GM18861 (cell line): Measurements from ENCODE around the gene BAHCC1.

ENCODE experiments used
- ATAC-seq: cut with Tn5 transposase; IDR thresholded peaks from one replicate; pipeline ENCODE4 v1.9.1; 2021; ENCODE audit not compliant: unreplicated experiment

Gene BAHCC1

DNA sequence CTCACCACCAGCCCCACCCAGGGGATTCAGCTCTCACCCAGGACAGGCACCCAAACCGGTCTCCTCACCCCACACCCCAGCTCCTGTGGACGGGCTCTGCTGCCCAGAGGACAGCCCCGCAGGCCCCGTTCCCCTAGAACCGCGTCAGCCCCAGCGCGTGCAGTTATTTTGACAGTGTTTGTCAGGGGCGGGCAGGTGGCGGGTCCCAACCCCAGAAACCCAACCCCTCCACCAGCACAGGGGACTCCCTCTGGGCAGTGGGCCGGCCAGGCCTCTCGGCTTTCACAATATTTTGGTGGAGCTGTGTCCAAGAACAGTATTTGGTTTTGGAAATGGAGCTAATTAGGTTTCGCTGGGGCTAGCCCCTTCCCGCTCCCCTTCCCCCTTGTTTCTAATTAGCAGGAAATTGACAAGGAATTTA is 44.8 kb downstream of the BAHCC1 start:
- no peak for ATAC-seq

DNA sequence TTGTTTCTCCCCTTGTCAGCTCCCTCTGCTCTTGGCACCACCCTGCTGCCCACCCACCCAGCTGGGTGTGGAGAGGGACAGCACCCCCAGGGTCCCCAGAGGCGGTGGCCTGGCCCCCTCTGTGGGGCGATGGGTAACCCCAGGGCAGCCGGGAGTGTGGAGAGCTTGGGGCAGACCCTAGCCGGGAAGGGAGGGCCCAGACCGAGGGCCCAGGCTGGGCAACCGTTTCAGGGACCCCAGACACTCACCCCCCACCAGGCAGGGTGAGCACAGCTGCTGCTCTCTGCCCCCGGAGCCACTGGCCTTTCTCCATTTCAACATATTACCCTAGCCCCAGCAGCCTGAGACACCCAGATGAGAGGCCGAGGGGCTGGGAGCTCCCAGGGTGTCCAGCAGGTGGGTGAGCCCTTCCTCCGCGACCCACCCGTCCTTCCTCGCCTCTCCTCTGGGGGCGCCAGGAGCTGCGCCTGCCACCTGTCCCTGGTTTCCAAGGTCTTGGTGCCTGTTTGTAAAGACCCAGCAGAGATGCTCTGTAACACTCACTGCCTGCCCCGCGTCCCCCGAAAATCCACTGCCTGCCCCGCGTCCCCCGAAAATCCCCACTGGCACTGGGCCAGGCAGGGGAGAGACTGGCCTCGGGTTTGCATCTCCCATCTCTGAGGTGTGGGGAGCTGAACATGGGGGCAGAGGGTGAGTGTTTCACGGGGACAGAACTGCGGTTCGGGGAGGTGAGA is 45.4 kb downstream of the BAHCC1 start:
- ATAC-seq = no peak

DNA sequence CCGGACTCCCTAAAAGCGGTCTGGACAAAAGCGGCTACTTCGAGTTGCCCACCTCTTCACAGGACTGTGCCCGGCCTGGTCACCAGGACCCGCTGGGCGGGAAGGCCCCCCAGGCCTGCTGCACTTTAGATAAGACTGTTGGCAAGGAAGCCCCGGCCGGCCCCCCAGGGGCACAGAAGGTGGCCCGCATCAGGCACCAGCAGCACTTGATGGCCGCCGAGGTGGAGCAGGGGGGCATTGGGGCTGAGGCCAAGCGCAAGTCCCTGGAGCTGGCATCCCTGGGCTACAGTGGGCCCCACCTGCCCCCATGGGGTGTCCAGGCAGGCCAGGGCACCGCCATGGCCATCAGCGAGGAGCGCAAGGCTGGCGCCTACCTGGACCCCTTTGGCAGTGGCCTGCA is 47.5 kb downstream of the BAHCC1 start:
- ATAC-seq = no peak

DNA sequence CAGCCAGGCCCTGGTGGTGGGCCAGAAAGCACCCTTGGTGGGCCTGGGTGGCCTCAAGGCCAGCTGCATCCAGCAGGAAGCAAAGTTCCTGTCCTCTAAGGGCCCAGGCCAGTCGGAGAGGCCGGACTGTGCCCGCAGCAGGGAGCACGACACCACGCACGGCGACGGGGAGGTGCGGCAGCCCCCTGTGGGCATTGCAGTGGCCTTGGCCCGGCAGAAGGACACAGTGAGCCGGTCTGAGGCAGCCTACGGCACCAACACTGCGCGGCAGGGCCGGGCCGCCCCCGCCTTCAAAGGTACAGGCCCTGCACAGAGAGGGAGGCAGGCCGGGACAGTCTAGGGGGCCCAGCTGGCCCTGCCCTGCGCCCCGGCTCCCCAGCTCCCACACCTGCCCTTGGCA is 48.0 kb downstream of the BAHCC1 start:
- no peak for ATAC-seq

DNA sequence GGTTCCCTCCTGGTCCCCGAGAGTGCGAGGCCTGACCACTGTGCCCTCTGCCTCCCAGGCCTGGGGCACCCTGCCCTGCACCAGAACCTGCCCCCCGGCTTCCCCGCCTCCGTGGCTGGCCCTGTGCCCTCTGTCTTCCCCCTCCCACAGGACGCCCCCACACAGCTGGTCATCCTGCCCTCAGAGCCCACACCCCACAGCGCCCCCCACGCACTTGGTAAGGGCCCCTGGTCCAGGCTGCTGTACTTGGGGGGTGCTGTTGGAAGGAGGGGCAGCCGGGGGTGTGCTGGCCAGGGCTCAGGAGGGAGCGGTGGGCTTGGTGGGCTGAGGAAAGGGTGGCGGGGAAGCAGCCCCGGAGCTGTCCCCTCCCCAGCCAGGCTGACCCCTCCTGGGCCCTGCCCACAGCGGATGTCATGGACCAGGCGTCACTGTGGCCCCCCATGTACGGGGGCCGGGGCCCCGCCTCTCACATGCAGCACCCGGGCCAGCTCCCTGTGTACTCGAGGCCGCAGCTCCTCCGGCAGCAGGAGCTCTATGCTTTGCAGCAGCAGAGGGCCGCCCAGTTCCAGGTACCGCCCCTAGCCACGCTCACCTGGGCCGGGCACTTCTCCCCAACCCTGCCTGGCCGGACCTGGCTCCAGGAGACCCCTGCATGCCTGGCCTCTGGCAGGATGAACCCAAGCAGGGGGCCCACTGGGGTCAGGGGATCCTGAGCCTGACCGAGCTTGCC is 49.5 kb downstream of the BAHCC1 start:
- ATAC-seq = no peak

DNA sequence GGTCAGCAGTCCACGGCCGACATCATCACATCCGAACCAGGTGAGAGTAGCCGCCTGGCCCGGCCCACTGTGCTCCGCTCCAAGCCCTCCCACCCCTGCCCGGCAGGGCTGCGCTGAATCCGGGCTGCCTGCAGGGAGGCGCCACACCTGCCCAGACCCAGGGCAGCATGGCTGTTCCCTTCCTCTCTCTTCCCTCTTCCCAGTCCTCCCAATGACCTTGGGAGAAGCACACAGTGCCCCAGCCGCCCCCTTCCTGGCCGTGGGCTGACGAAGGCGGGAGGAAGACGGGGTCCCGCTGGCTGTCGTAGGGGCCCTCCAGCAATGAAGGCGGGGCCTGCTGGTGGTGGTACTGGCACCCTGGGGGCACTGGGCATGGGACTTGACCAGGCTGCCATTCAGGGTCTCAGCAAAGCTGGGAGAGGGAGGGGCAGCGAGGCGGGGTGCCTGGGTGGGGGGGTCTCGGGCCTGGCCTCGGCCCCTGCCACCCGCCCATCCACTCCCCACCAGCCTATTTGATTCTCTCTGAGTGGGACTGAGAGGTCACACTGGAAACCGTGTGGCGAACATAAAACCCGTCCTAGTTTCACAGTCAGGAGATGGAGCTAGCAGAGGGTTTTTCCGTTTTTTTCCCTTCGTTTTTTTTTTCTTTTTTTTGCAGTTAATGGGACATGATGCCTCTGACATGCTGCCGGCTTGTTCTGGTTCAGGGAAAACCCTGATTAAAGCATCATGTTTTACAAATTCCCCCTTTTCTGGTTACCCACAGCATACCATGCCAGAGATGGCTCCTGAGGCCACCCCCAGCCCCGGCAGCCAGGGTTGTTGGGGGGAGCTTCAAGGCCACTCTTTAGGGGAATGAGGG is 50.6 kb downstream of the BAHCC1 start:
- ATAC-seq = no peak

DNA sequence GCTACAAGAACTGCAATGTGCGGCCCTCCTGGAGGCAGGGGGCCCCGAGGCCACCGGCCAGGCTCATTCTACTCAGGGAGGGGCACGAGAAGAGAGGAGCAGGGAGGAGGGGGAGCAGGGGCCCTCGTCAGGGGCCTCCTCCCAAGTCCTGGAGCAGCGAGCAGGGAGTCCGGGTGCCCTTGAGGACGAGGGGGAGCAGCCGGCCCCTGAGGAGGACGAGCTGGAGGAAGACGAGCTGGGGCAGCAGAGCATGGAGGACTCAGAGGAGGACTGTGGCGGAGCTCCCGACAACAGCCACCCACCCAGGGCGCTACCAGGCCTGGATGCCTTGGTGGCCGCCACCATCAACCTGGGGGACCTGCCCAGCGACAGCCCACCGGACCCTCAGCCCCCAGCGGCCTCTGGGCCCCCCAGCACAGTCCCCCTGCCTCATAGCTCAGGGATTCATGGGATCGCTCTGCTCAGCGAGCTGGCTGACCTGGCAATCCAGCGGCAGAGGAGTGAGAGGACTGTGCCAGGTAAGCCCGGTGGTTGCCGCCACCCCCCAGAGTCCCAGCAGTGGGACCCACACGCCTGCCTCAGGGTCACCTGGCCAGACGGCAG is 52.2 kb downstream of the BAHCC1 start:
- ATAC-seq = no peak

DNA sequence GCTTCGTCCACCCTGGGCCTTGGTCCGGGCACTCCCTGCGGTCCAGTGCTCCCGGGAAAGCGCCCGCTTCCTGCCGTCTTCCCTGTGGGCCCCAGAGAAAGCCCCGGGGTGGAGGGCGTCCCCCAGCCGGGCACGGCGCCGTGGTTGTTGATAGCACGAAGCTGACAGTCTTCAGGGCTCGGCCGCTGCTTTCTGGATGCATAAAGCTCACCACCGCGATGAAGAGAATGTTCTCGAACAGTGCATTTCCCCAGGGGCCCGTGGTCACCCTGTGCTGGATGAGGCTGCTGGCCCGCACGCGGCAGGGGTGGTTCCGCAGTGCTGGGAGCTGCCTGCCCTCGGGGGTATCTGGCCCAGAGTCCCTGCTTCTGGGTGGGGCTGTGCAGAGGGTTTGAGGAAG is 53.2 kb downstream of the BAHCC1 start:
- ATAC-seq = no peak

DNA sequence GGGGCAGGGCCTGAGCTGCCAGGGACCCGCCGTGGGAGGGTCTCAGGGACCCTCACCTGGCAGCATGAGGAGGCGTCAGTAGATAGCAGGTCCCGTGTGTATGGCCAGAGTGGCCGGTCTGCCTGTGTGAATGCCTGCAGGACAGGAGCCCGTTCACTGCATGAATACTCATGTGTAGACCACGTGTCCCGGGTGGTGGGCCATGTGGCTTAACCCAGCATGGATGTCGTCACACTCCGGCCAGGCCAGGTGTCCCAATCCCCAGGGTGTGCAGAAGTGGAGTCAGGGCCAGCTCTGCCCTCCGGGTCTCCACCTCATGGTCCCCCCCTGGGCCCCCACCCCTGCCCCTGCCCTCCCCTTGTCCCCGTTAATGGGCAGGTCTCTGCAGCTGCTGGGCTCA is 53.7 kb downstream of the BAHCC1 start:
- no peak for ATAC-seq

DNA sequence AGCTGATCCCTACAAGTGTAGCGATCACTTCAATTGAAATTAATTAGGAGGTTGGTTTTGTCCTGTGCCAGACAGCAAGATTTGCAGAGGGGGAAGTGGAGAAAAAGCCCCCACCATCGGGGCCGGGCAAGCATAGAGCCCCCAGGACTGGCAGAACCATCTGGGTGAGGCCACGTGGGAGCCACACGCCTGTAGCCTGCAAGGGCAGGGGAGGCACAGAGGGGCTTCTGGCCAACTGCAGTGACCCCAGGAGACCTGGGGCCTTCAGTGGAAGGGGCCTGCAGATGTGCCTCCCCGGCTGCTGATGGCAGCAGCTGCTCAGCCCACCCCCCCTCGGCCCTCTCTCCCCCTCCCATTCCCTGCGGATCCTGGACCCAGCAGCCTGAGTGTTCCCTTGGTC is 54.1 kb downstream of the BAHCC1 start:
- no peak for ATAC-seq

DNA sequence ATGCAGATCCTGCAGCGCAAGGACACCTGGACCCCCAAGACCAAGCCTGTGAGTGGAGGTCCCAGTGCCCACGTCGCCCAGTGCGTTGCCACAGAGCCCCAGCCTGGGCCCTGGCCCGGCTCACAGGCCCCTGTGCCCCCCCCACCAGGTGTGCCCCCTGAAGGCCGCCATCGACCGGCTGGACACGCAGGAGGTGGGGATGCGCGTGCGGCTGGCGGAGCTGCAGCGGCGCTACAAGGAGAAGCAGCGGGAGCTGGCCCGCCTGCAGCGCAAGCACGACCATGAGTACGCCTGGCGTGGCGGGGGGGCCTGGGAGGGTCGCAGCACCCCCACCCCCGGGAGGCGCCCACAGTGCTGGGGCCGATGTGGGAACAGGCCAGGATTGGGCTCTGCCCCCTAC is 56.6 kb downstream of the BAHCC1 start:
- no peak for ATAC-seq

DNA sequence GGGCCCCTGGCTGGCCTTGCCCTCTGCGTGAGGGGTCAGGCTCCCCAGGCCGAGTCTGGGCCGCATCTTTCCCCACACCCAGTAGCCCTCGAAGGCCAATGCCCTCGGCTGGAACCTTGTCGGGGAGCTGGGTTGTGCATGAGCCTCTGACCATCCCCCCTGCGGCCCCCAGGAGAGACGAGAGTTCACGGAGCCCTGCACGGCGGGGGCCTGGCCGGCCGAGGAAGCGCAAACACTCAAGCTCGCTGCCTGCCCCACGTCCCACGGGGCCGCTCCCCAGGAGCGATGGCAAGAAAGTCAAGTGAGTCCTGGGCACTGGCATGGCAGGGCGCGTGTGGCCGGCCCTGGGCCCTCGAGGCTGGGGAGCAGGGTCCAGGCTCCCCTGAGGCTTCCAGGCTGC is 57.3 kb downstream of the BAHCC1 start:
- ATAC-seq = no peak

DNA sequence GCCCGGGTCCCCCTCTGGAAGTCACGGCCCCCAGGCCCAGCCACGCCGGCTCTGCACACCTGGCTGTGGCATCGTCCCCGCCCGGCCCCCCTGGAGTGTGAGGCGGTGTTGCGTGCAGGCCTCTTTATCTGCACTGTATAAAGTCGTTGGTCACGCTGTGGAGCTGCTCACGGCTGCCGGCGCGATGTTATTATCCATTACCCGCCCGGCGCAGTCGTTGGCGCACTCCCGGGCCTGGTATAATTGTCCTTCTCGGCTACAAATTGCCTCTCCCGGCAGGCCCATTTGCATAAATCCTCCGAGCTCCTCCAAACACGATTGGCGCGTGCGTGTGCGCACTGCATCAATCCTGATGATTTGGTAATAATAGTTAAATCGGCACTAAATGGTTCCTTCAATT is 57.8 kb downstream of the BAHCC1 start:
- ATAC-seq = no peak

DNA sequence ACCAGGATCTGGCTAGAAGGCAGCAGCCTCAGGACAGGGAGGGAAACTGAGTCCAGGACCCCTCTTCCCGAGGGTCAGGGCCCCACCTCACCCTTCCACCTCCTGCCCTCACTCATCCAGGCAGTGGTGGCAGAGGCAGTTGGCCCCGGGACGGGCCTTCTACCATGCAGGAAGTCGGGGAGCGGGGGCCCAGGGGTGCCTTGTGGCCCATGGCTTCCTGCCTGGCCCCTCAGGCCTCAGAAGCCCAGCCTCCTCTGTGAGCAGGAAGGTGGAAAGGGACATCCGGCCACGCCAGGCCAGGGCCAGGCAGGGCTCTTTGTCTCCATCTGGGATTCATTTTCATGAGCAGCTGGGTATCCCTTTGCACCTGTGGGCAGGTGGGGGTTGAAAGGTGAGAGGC is 58.5 kb downstream of the BAHCC1 start:
- ATAC-seq = no peak

DNA sequence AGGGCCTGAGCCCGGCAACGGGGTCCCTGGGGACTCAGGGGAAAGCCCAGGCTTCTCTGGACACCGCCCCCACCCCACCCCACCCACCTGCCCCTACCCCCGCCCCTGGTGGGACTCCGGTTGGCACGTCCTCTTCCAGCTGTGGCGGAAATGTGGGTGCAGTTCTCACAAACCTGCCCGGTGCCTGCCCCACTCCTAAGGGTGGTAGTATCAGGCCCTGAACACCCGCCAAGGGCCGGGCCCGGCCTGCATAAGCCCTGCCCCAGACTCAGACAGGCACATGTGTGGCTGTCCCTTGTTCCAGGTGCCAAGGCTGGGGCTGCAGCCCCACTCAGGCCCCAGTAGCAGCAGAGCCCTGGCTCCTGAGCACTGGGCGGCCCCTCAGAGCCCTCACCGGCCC is 59.2 kb downstream of the BAHCC1 start:
- ATAC-seq = no peak

DNA sequence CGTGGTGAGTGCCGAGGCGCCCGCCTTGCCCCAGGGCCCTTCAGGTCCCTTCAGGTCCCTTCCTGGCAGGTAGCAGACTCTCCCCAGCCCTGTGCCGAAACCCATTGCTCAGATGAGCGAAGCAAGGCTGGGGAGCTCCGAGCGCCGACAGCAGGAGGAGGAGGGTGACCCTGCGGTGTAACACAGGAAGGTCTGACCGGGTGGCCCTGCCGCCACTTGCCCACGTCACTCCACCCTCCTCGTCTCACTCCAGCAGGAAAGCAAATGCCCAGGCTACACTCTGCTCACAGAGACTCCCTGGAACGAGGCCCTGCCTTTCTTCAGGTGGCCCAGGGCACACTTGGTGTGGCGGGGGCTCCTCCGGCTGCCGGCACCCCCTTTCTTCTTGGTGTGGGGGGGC is 60.1 kb downstream of the BAHCC1 start:
- ATAC-seq = no peak

DNA sequence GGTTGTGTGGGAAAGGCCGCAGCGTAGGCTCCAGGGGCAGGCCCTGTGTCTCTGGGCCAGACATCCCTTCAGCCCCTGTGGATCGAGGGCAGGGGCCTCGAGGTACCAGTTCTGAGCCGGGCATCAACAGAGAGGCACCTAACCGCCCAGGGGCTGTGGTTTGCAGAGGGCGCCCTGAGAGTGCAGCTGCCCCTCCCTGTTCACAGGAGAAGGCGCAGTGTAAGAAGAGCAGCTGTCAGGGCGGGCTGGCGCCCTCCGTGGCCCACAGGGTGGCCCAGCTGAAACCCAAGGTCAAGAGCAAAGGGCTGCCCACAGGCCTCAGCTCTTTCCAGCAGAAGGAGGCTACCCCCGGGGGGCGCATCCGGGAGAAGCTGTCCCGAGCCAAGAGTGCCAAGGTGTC is 60.8 kb downstream of the BAHCC1 start:
- ATAC-seq = no peak

DNA sequence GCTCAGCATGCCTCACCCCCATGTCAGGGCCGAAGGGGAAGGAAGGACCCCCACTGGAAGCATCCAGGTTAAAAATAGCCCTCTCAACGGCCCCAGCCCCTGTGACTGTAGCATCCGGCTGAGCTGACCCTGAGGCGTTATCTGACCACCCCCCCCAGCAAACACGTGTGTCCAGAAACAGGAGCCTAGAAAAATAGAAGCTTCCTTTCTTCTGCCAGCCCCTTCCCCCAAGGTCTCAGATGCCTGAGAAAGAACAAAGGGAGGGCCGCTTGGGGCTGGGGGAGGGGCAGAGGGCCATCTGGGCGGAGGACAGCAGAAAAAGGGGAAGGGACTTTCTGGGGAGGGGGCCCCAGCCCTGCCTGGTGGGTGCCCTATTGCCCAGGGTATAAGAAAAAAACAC is 61.5 kb downstream of the BAHCC1 start:
- no peak for ATAC-seq

DNA sequence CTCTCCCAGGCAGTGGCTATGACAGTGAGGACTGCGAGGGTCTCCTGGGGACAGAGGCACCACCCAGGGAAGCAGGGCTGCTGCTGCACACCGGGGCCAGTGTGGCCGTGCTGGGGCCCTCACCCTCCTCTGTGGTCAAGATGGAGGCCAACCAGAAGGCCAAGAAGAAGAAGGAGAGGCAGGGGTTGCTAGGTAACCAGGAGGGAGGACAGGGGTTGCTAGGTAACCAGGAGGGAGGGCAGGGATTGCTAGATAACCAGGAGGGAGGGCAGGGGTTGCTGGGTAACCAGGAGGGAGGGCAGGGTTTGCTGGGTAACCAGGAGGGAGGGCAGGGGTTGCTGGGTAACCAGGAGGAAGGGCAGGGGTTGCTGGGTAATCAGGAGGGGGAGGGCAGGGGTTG is 62.1 kb downstream of the BAHCC1 start:
- no peak for ATAC-seq

DNA sequence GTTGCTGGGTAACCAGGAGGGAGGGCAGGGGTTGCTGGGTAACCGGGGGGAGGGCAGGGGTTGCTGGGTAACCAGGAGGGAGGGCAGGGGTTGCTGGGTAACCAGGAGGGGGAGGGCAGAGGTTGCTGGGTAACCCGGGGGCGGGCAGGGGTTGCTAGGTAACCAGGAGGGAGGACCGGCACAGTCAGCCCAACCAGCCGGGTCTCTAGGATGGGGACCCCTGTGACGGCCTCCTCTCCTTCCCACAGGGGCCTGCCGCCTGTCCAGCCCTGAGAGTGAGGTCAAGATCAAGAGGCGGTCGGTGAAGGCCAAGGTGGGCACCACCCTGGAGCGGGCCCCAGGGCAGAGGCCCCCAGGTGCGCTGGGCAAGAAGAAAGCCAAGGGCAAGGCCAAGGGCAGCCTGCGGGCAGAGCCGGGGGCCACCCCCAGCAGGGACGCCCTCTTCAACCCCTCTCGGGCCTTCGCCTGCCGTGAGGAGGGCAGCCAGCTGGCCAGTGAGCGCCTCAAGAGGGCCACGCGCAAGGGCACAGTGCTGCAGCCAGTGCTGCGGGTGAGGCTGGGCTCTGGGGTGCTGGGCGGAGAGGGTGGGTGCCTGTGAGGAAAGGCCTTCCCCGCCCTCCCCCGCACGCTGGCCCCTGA is 62.8 kb downstream of the BAHCC1 start:
- ATAC-seq = no peak

DNA sequence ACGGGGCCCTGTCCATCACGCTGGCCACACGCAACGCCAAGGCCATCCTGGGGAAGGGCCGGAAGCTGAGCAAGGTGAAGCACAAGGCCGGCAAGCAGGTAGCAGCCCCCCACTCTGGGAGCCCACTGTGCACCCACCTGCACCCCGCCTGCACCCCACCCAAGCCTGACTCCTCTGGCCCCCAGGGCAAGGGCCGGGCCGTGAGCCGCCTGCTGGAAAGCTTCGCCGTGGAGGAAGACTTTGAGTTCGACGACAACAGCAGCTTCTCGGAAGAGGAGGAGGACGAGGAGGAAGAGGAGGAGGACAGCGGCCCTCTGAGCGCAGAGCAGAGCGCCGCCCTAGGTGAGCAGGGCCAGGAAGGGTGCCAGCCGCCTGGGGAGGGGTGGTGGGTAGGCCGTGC is 63.4 kb downstream of the BAHCC1 start:
- no peak for ATAC-seq
